Midbrain (tissue), 1 donor: ENCODE results near the gene OLFM4.
"Not testable (repeated sequence)": the region's sequence is repeated elsewhere in the genome, so short reads cannot be mapped to it uniquely, and the experiment has no call there.

ENCODE experiments used
- DNase-seq: peaks from one replicate; lab custom pipeline; 2025; lab: John Stamatoyannopoulos, UW

OLFM4 gene, protein sequence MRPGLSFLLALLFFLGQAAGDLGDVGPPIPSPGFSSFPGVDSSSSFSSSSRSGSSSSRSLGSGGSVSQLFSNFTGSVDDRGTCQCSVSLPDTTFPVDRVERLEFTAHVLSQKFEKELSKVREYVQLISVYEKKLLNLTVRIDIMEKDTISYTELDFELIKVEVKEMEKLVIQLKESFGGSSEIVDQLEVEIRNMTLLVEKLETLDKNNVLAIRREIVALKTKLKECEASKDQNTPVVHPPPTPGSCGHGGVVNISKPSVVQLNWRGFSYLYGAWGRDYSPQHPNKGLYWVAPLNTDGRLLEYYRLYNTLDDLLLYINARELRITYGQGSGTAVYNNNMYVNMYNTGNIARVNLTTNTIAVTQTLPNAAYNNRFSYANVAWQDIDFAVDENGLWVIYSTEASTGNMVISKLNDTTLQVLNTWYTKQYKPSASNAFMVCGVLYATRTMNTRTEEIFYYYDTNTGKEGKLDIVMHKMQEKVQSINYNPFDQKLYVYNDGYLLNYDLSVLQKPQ

DNA sequence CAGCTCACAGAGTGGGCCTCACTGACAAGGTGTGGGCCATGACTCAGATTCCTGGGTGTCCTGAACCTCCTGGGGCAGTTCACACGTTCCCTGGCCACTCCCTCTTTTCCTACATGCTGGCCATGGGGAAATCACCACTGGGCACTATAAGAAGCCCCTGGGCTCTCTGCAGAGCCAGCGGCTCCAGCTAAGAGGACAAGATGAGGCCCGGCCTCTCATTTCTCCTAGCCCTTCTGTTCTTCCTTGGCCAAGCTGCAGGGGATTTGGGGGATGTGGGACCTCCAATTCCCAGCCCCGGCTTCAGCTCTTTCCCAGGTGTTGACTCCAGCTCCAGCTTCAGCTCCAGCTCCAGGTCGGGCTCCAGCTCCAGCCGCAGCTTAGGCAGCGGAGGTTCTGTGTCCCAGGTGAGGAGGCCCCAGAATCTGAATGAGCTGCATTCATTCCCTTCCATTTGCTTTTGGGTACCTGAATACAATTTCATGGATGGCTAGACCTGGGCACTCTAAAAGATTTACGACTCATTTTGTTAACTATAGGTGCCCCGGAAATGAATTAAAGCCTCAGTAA, at the start of gene OLFM4:
OLFM4 (plus strand) TSS at position 177 of the 567 bp plus-strand sequence; CDS start at position 201, 24 bp downstream.
- DNase-seq: no peak

DNA sequence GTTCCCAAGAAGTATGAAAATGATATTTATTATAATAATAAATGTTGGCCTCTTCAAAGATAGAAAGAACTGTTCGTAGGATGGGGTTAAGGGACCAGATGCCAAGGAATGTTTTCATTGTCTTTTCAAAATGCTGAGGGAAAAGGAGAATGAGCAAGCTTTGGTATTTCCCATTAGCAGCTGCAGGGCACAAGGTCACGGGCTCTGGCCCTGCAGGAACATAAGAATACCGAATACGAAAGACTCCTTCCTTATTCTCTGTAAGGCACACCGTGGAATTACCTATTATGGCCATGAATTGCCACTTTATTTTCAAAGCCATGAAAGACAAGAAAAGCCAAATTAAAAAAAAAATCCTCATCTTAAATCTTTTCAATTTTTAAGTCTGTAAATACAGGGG, 49.6 kb upstream of the OLFM4 start:
- DNase-seq: no peak

DNA sequence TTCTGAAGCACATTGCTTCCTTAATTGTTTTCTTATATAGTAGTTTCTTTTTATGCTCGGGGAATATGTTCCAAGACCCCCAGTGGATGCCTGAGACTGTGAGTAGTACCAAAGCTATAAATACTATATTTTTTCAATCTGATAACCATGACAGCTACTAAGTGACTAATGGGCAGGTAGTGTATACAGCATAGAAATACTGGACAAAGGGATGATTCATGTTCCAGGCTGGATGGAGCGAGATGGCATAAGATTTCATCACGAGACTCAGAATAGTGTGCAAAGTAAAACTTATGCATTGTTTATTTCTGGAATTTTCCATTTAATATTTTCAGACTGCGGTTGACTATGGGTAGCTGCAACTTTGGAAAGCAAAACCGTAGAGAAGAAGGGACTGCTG, 47.9 kb upstream of the OLFM4 start:
- no peak for DNase-seq

DNA sequence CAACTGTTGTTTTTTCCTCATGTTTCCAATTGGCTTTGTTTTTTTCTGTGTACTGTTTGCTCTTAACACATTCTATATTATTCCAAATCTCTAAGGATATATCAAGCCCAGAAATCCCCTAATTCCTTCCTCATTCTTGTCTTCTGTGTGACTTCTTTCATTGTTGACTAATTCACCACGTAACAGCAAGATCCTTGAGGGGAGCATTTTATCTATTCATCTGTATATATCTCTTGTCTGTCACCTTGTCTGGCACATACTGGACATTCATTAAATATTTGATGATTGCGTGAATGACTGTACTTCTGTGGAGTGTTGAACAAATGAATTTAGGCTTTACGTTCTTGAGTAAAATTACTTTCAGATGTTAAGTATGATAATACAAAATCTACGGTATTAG, 44.8 kb upstream of the OLFM4 start:
- DNase-seq: no peak

DNA sequence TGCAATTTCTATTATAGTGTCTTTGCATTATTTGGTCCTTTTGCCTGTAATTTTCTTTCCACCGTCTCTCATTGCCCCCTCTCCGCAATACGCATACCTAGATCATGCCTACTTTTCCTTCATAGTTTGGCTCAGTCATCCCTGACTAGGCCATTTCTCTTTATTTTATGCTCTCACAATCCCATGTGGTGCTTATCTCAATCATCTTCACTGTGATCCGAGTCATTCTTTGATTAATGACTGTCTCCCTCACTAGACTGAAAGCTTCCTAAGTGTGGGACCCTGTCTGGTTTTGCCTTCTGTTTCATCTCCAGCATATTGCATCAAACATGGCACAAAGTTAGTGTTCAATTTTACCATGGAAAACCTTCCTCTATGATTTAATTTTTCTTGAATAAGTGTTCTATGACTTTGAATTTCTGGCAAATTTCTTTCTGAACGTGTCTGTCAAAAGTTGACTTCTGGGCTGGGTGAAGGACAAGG, 43.7 kb upstream of the OLFM4 start:
- DNase-seq: no peak

DNA sequence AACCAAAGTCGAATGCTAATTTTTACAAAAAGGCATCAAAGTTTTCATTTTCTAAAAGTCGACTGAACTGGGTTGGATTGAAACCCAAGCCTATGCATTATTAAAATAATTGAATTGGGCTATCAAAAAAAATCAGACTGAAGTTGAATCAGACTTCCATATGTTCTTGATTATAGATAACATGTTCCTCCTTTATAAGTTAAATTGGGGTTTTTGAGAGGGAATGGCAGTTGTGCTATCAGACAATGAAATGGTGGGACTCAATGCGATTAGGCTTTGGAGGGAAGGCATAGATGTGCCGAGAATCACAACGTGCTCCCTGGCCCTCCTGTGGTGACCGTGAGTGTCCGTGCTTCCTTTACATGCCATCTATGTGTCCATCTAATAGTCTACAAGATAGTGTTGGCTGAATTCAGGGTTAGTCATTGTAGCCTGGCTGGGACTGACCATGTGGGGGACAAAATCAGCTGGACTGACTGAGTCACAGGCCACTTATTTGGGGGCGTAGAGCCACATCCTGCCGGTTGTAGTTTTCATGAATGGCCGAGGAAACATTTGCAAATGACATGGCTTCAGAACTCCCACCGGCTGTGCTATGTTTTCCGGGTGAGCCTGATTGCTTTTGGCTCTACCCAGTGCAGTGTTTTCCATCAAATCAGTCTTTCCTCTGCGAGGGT, 37.1 kb upstream of the OLFM4 start:
- DNase-seq: no peak

DNA sequence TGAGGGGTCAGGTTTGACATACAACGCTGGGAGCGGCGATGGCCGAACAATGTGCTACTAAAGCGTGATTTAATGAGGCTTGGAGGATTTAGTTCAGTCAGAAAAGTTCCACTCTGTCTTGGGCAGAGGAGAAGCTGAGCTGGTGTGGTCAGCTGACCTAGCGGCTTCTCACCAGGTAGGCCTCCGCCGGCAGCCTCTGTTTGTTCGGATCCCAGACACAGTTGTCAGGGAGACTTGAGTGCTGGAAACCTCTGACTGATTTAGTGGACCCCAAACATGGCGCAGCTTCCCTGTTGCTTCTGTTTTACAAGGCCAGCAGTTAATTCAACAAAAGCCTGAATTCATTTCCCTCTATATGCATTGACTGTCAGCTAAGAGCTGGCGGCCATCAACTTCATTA, 36.5 kb upstream of the OLFM4 start:
- no peak for DNase-seq

DNA sequence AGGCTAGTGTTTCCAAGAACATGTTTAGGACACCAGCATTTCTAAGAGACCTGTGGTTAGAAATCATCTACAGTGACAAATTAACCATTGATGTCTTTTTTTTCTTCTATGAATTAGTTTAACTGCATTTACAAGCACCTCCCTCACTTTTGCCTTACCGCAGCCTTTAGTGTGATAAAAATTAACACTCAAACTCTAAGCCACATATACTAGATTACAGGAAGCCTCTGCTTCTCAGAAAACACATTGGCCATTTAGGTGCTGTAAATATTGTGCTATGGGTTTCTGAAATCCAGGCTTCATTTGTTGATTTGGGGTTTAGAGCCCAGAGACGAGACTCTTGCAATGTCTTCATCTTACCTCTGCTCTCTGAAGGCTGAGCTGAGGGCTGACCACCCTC, 34.6 kb upstream of the OLFM4 start:
- DNase-seq: no peak

DNA sequence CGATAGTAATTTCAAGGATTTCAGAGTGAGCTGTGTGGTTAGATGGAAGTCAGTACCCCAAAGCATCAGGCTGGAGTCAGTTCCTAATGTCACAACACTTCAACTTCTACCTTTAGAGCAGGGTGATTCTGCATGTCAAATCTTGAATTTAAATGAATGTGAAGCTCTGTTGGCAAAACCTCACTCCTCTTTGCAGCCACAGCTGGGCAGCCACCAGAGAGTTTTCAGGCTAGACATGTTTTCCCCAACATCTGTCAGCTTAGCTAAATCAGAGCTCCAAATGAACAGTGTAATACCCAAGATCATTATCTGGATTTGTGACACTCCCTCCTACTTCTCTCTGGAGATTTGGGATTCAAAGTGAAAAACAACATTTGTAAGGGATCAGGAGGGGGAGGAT, 33.7 kb upstream of the OLFM4 start:
- DNase-seq: no peak

DNA sequence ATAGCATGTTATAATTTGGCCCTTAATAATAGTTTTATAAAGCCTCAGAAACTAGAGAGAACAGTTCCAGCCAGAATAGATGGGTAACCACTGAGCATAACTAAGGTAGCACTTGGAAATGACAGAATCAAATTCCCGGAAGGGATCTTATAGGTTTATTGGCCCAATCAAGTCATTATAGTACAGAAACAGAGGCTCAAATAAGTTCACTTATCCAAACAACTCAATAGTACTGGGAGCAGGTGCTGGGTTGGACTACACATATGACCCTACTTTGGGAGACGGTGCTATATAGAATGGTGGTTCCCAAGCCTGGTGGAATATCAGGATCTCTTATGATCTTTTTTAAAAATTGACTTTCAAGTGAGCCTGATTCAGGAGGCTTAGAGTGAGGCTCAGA, 32.7 kb upstream of the OLFM4 start:
- no peak for DNase-seq

DNA sequence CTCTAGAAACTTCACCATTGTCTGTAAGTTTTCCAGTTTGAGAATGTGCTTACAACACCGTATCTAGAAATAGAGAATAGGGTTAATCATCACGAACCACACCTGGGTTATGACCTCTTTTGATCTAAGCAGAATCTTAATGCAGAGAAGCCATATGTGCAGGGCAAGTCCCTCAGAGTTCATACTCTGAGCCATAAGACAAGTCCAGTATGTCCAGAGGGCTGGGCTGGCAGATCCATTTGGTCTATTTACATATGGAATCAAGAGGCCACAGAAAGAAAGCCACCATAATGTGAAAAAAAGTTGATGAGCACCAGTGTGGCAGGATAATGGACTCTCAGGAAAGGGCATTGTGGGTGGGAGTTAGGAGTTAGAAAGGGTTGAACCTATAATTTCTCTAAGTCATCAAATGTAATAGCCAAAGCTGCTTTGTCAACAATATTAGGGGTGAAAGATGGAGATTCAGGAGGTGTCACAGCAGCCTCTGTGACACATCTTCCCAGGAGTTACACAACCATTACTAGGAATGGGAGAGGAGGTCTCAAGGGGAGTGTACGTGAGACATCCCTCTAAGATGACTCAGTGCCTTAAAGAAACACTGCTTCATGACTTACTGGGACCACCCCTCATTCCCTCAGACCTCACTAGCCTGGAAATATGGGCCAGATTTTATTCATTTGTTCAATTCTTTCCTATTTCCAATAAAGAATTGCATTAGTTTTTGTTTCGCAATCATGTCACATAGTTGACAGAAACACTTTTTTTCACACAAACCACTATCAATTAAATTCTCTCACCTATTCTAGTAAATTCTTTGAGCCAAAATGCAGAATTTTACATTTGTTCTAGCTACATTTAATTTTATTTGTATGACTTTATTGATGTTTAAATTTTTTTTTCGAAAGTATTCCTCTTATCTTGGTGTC, 30.4 kb upstream of the OLFM4 start:
- no peak for DNase-seq

DNA sequence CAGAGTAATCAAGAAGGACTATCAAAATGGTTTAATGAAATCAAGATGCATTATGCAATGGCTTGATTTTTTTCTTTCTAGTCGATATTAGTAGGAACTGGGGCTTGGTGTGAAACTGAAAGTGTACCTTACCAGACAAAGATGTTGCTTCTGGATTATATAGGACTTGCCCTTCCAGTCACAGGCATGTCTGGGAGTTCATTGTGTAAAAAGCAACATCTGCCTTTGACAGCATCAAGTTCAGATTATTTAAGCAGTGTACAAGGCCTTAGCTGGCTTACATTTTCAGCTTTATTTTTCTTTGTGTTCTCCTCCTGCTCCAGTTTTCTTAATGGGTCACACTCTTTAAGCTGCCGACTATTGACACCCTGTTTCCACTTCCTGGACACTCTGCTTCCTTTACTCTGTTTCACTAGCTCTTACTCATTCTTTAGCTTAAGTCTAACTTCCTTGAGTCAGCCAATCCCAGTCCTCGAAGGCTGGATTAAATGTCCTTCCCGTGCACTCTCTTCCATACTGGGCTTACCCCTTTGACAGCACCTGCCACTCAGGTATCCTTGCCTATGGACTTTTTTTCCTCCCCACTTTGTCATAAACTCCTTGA, 29.4 kb upstream of the OLFM4 start:
- no peak for DNase-seq

DNA sequence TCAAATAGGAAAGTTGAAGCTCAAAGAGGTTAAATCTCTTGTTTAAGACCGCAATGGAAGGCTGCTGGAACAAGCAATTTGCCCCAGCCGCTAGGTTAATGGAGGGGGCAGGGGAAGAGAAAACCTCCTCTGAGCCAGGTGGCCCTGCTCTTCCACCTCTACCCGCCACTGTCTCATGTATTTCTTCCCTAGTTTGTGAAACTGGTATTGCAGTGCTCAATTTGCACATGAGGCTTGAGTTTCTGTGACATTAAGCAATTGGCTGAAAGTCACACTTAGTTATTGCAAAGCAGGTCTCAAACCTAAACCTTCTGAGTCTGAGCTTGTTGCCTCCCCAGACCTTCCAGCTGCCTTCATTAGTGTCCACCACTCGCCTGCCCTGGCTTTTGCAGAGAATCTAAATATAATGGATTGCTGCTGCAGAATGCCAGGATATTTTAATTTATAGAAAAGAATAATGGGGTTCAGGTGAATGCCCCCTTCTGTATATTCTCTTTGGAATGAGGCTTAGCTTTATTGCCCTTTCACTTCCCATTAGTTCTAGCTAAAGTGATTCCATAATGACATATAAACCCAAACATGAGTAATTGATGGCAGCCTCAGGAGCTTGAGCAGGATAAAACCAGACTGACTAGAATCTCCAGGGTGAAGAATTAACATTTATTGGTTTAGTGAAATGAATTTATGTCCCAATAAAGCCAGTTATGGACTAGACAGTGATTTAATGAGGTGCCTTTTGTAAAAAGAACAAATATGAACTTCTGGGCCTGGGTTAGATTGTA, 27.0 kb upstream of the OLFM4 start:
- DNase-seq: no peak

DNA sequence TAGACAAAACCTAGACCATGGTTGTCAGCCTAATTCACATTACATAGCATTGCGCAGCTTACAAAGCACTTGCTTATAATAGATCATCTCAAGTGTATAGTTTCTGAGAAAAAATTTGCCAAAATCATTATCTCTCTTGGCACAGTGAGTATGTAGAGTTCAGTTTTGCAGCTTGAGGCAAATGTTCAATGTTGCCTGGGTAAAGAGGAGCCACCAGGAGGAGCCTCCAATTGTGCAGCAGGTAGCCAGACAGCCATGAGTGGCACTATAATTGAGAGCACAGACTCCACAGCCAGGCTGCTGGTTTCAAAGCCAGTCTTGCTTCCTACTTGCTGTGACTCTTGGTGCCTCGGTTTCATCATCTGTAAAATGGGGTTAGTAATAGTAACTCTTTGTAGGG, 24.0 kb upstream of the OLFM4 start:
- no peak for DNase-seq

DNA sequence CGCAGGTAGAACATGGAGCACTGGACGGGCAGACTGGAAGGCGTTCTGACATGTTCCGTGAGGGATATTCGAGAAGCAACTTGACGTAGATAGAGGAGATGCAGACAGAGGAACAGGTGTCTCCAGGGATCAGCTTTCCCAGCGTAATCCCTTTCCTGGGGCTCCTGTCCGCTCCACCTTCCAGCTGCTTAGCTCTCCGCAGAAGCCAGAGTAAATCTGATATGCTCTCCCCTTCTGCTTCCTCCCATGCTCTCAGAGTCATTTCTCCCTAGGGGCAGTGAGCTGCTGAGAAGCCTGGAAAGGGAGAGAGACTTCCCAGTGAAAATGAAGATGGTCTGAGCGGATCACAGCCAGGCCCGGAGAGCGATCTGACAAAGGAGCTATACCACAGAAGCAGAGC, 23.0 kb upstream of the OLFM4 start:
- no peak for DNase-seq

DNA sequence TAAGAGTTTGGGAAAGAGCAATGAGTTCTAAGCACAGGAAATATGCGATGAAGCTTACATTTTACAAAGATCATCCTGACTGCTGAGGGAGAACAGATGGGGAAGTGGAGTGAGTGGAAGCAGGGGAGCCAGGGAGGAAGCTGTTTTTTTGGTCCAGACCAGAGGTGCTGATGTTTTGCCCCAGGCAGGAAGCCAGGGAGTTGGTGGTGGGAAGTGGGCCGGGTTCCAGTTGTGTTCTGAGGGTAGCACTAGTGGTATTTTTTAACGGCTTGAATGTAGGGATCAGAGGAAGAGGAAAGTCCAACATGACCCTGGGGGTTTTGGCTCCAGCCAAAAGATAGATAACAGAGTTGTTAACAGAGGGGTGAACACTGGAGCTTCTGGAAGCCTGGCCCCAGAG, 20.7 kb upstream of the OLFM4 start:
- DNase-seq: no peak

DNA sequence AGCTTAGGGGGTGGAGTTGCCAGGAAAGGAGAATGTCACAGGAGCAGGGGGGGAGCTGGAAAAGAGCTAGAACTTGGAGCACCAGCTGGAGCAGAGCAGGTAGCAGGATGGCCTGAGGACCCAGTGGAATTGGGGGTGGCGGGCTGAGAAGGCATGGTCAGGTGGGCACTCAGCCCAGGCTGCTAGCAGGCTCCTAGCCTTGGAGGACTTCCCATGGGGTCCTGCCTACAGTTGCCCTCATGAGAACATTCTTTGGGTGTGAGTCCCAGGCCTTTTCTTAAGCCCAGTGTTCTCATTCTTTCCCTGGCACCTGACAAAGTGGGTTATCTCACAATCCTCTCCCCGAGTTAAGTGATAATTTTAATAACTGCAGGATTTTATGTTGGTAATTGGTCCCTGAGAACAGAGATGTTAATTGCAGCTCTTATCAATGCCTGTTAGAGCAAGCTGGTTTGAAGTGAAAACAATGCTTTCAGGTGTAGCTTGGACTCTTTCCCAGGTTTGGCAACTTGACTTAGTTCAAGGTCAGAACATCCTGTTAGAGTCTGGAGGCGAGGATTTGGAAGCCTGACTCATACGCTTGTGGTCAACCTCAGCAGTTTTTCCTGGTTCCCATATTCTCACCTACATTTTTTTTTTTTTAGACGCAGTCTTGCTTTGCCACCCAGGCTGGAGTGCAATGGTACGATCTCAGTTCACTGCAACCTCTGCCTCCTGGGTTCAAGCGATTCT, 18.1 kb upstream of the OLFM4 start:
- no peak for DNase-seq

DNA sequence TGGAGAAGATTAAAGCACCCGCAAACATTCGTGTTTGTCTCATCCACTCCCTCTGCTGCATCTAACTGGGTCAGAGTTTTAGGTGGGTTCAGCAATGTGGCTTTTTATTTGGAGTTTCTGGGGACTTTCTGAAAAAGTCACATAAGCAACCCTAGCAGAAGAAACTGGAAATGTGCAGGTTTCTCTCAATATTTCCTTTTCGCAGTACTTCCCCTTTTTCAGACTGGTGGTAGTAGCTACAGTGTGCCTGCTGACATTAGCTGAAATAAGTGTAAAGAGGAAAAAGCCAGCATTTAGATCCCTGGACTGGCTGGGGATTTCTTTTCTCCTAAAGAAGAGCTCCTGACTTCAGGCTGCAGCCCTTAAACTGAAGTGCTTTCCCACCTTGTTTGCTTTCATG, 15.9 kb upstream of the OLFM4 start:
- DNase-seq: no peak

DNA sequence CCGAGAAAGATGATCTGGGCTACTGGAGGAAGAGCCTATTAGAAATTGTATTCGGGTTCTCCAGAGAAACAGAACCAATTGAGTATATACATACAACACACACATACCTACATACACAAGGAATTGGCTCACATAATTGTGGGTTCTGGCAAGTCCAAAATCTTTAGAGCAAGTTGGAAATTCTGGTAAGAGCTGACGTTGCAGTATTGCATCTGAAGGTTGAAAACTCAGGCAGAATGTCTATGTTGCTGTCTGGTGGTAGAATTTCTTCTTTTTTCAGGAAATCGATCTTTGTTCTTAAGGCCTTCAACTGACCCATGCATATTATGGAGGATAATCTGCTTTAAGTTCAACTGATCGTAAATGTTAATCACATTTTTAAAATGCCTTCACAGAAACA, 15.5 kb upstream of the OLFM4 start:
- DNase-seq: no peak

DNA sequence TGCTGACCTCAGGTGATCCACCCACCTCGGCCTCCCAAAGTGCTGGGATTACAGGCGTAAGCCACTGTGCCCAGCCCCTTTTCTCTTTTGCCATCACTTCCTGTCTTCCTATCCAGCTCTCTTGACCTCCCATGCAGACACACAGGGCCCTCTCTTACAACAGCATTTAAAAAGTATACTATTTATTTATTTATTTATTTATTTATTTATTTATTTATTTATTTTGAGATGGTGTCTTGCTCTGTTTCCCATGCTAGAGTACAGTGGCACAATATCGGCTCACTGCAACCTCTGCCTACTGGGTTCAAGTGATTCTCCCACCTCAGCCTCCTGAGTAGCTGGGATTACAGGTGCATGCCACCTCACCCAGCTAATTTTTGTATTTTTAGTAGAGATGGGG, 14.6 kb upstream of the OLFM4 start:
- DNase-seq: not testable (repeated sequence)
